GM12878 (cell line): ENCODE measurements around the gene HUWE1. TPM values are rescaled to one million over a fixed set of nuclear protein-coding genes. Genes with fewer than 3 reads are reported as not detected.

Experiments used
- BCL3 ChIP-seq: IDR thresholded peaks from 2 replicates; pipeline ENCODE4 v1.6.1; 2011; ENCODE audit warnings: borderline replicate concordance, low read depth, mild to moderate bottlenecking, moderate library complexity, low read length; ENCODE audit not compliant: insufficient read depth, poor library complexity, severe bottlenecking
- CHD1 ChIP-seq: IDR thresholded peaks from 2 replicates; pipeline ENCODE4 v1.6.1; 2012; ENCODE audit warnings: low read depth, low read length, improper control_type of control experiment
- MTA2 ChIP-seq: fragments of 450-650 bp; IDR thresholded peaks from 2 replicates; pipeline ENCODE4 v1.6.1; 2016; ENCODE audit warnings: low read depth, mild to moderate bottlenecking, moderate library complexity
- POLR2A ChIP-seq: IDR thresholded peaks from 2 replicates; pipeline ENCODE4 v1.6.1; 2011; ENCODE audit warnings: low read depth, mild to moderate bottlenecking, low read length
- ZSCAN29 ChIP-seq: fragments of 450-650 bp; IDR thresholded peaks from 2 replicates; pipeline ENCODE4 v1.6.1; 2017; ENCODE audit warnings: mild to moderate bottlenecking, moderate library complexity
- polyA plus RNA-seq, 11 experiments: library from polyadenylated mRNA; depleted of rRNA in 4 of 11; unstranded in 6 of 11; stranded (reverse) in 5 of 11; fragments of >200 nt; fragmentation: Nextera tagmentation in 4 of 11; fragmentation: Illumina TruSeq in 1 of 11; extraction: Ambion mirVana in 4 of 11; extraction: Trizol in 1 of 11; gene quantifications; 1 replicate in 1 of 11; 2 replicates in 10 of 11; pipeline versions ENCODE4 v1.2.1 to v1.2.3, GENCODE V29; 2011 to 2016; ENCODE audit warnings: inconsistent platforms in 2 of 11, missing spikeins in 2 of 11, low read depth in 1 of 11
- total RNA-seq, 4 experiments: library from RNA; depleted of rRNA in 3 of 4; stranded (reverse); fragments of >200 nt in 3 of 4; fragmentation: Illumina TruSeq in 1 of 4; extraction: Trizol in 1 of 4; gene quantifications; 2 replicates each; pipeline versions ENCODE4 v1.2.1 to v1.2.3, GENCODE V29; 2013 to 2021
- TF ChIP-seq, protein P1 (sequence below): IDR thresholded peaks from 2 replicates; pipeline ENCODE4 v1.6.1; 2011; ENCODE audit warnings: low read depth, mild to moderate bottlenecking, low read length, moderate library complexity, borderline replicate concordance; ENCODE audit errors: extremely low read depth
- TF ChIP-seq, protein P2 (sequence below): fragments of 450-650 bp; formaldehyde crosslinking; IDR thresholded peaks from 2 replicates; pipeline ENCODE4 v1.4.0; 2022; ENCODE audit warnings: mild to moderate bottlenecking, moderate library complexity

Gene HUWE1
- total and polyA plus RNA-seq, 10 of the 15 experiments (the other 5 are each of a cell fraction or from before 2014, with no cell fraction given) = 35.9 to 280 (median 100) TPM

DNA sequence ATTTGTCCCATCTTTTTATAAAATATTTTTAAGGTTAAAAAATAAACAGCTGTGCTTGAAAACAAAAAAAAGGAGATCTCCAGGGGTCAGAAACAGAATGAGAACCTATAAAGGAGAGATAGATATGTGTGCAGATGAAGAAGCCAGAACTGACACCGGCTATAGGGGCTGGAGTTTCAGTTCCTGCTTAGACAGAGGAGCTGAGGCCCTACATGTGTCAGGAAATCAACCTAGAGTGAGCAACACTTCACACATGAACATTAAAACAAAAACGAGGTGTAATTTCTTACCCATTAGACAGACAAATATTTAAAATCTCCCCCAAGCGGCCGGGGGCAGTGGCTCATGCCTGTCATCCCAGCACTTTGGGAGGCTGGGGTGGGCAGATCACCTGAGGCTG is 17.8 kb upstream of the HUWE1 start (continued):
- no peak for TF ChIP-seq POLR2A
- TF ChIP-seq ZSCAN29 = 0 out of 2 replicates have a peak, but pooled peaks have one; percentile 63
- TF ChIP-seq, protein P1, sequence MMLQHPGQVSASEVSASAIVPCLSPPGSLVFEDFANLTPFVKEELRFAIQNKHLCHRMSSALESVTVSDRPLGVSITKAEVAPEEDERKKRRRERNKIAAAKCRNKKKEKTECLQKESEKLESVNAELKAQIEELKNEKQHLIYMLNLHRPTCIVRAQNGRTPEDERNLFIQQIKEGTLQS = no peak
- TF ChIP-seq CHD1 = no peak
- TF ChIP-seq, protein P2, sequence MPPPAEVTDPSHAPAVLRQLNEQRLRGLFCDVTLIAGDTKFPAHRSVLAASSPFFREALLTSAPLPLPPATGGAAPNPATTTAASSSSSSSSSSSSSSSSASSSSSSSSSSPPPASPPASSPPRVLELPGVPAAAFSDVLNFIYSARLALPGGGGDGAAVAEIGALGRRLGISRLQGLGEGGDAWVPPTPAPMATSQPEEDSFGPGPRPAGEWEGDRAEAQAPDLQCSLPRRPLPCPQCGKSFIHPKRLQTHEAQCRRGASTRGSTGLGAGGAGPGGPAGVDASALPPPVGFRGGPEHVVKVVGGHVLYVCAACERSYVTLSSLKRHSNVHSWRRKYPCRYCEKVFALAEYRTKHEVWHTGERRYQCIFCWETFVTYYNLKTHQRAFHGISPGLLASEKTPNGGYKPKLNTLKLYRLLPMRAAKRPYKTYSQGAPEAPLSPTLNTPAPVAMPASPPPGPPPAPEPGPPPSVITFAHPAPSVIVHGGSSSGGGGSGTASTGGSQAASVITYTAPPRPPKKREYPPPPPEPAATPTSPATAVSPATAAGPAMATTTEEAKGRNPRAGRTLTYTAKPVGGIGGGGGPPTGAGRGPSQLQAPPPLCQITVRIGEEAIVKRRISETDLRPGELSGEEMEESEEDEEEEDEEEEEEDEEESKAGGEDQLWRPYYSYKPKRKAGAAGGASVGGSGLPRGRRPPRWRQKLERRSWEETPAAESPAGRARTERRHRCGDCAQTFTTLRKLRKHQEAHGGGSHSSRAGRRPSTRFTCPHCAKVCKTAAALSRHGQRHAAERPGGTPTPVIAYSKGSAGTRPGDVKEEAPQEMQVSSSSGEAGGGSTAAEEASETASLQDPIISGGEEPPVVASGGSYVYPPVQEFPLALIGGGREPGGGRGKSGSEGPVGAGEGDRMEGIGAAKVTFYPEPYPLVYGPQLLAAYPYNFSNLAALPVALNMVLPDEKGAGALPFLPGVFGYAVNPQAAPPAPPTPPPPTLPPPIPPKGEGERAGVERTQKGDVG (CRISPR knock-in tag) = no peak
- TF ChIP-seq MTA2 = peak; percentile 39; the same call in 1 of the 2 replicates
- TF ChIP-seq BCL3 = no peak
